Activated naive CD4-positive, alpha-beta T cell treated with anti-CD3 and anti-CD28 coated beads for 36 hours (primary cell): ENCODE measurements around the gene NXPE3. TPM values are rescaled to one million over a fixed set of nuclear protein-coding genes. Genes with fewer than 3 reads are reported as not detected.
"Not testable (repeated sequence)": the region's sequence is repeated elsewhere in the genome, so short reads cannot be mapped to it uniquely, and the experiment has no call there.

Experiments
- CTCF ChIA-PET: fragments of 350-600 bp; sonication (Branson Sonifier 250); formaldehyde crosslinking; loops from one replicate; lab custom pipeline; 2021; ENCODE audit warnings: antibody characterized with exemption; lab: Charles Lee
- DNase-seq: peaks from one replicate; pipeline ENCODE4 v3.0.0-alpha.2; 2020
- H3K27ac Mint-ChIP-seq: one replicate; pipeline ENCODE4 v1.8.0; 2021; ENCODE audit warnings: mild to moderate bottlenecking, mixed read lengths
- H3K27me3 Mint-ChIP-seq: one replicate; pipeline ENCODE4 v1.8.0; 2021; ENCODE audit warnings: low read depth, mixed read lengths
- H3K36me3 Mint-ChIP-seq: one replicate; pipeline ENCODE4 v1.8.0; 2021; ENCODE audit warnings: low read depth, mixed read lengths
- H3K4me1 Mint-ChIP-seq: one replicate; pipeline ENCODE4 v1.8.0; 2021; ENCODE audit warnings: low read depth, mixed read lengths
- H3K4me3 Mint-ChIP-seq: one replicate; pipeline ENCODE4 v1.8.0; 2021; ENCODE audit warnings: mild to moderate bottlenecking, moderate library complexity, mixed read lengths
- H3K9me3 Mint-ChIP-seq: one replicate; pipeline ENCODE4 v1.8.0; 2021; ENCODE audit warnings: mixed read lengths
- intact Hi-C: fragments of 100-400 bp; cut with micrococcal nuclease; formaldehyde crosslinking; loops from one replicate; pipeline ENCODE4 v1.15.1; 2023
- total RNA-seq, 2 experiments: library from RNA; stranded (reverse); gene quantifications; one replicate each; pipeline ENCODE4 v1.2.3, GENCODE V29; 2021

NXPE3 gene
- total RNA-seq, 2 experiments from 2014 or later = 18.9 to 19.3 TPM

DNA sequence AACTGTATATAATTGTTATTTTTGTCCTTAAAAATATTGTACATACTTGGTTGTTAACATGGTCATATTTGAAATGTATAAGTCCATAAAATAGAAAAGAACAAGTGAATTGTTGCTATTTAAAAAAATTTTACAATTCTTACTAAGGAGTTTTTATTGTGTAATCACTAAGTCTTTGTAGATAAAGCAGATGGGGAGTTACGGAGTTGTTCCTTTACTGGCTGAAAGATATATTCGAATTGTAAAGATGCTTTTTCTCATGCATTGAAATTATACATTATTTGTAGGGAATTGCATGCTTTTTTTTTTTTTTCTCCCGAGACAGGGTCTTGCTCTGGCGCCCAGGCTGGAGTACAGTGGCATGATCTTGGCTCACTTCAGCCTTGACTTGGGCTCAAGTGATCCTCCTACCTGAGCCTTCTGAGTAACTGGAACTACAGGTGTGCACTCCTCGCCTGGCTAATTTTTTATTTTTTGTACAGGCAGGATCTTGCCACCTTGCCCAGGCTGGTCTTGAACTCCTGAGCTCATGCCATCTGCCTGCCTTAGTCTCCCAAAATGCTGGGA lies 81.0 kb downstream of the NXPE3 start:
- H3K4me1 Mint-ChIP-seq = peaks cover 66% of the 10 kb centered on the region
- no peak overlapping the region for H3K4me3 Mint-ChIP-seq
- no peak overlapping the region for H3K27ac Mint-ChIP-seq
- H3K9me3 Mint-ChIP-seq = no peaks in the 10 kb centered on the region
- H3K27me3 Mint-ChIP-seq = no peaks in the 10 kb centered on the region
- no peak for DNase-seq
- intact Hi-C loops = no loop called here
- CTCF ChIA-PET = interaction anchor here (1.0 kb wide), 1 partner anchor 369 kb away, joined by 3 read pairs; no protein-coding TSS in a partner anchor
- peaks cover 69% of the 10 kb centered on the region for H3K36me3 Mint-ChIP-seq

GRCh38 chr3:101861212-101861788 lies 82.3 kb downstream of the NXPE3 start:
- CTCF ChIA-PET = interaction anchor here (1.4 kb wide), 1 partner anchor 364 kb away, joined by 4 read pairs; no protein-coding TSS in a partner anchor
- no peak for DNase-seq
- Mint-ChIP-seq H3K27me3 (no peaks in the 10 kb centered on the region), H3K36me3 (peaks cover 56% of the 10 kb centered on the region), H3K9me3 (no peaks in the 10 kb centered on the region), H3K4me1 (peaks cover 56% of the 10 kb centered on the region), H3K4me3 (no peak overlapping the region), H3K27ac (peak overlapping the region; percentile 28)
- intact Hi-C loops = loop anchor here (1.0 kb wide), 1 partner anchor 10 kb away; no protein-coding TSS in a partner anchor

- H3K36me3 Mint-ChIP-seq = peaks cover 51% of the 10 kb centered on the region
- peak overlapping the region; percentile 28 for H3K27ac Mint-ChIP-seq
- peaks cover 54% of the 10 kb centered on the region for H3K4me1 Mint-ChIP-seq
- intact Hi-C loops = loop anchor here (1.0 kb wide), 1 partner anchor 11 kb away; no protein-coding TSS in a partner anchor
- no peaks in the 10 kb centered on the region for H3K27me3 Mint-ChIP-seq
- CTCF ChIA-PET = interaction anchor here (1.4 kb wide), 1 partner anchor 363 kb away, joined by 4 read pairs; no protein-coding TSS in a partner anchor
- no peak overlapping the region for H3K4me3 Mint-ChIP-seq
- no peaks in the 10 kb centered on the region for H3K9me3 Mint-ChIP-seq
- no peak for DNase-seq
Observed at GRCh38 chr3:101861789-101862415, 82.9 kb downstream of the NXPE3 start.

GRCh38 chr3:101862416-101863165 lies 83.6 kb downstream of the NXPE3 start:
- peaks cover 44% of the 10 kb centered on the region for H3K36me3 Mint-ChIP-seq
- intact Hi-C loops = loop anchor here (1.0 kb wide), 1 partner anchor 28 kb away; no protein-coding TSS in a partner anchor
- H3K27ac Mint-ChIP-seq = no peak overlapping the region
- no peak for DNase-seq
- H3K4me1 Mint-ChIP-seq = peaks cover 51% of the 10 kb centered on the region
- H3K4me3 Mint-ChIP-seq = no peak overlapping the region
- H3K9me3 Mint-ChIP-seq = no peaks in the 10 kb centered on the region
- no peaks in the 10 kb centered on the region for H3K27me3 Mint-ChIP-seq
- CTCF ChIA-PET = interaction anchor here (0.6 kb wide), 1 partner anchor 38 kb away, joined by 3 read pairs; no protein-coding TSS in a partner anchor

DNA sequence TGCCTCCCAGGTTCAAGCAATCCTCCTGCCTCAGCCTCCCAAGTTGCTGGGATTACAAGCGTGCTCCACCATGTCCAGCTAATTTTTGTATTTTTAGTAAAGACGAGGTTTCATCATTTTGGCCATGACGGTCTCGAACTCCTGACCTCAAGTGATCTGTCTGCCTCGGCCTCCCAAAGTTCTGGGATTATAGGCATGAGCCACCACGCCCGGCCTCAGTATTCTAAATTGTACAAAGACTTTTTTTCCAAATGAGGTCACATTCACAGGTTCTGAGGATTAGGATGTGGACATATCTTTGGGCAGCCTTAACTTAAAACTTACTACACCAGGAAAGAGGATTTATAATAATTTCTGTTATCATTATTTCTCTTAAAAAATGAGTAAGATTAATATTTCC lies 85.9 kb downstream of the NXPE3 start:
- DNase-seq, H3K27me3 Mint-ChIP-seq, H3K27ac Mint-ChIP-seq, H3K9me3 Mint-ChIP-seq, H3K4me3 Mint-ChIP-seq, intact Hi-C loops: not testable (repeated sequence)
- Mint-ChIP-seq H3K36me3 (peaks cover 22% of the 10 kb centered on the region), H3K4me1 (peaks cover 37% of the 10 kb centered on the region)
- CTCF ChIA-PET = interaction anchor here (0.9 kb wide), 1 partner anchor 360 kb away, joined by 7 read pairs; no protein-coding TSS in a partner anchor

- H3K9me3 Mint-ChIP-seq = no peaks in the 10 kb centered on the region
- no peak for DNase-seq
- peaks cover 29% of the 10 kb centered on the region for H3K4me1 Mint-ChIP-seq
- H3K27me3 Mint-ChIP-seq = no peaks in the 10 kb centered on the region
- intact Hi-C loops = no loop called here
- H3K27ac Mint-ChIP-seq = no peak overlapping the region
- peaks cover 15% of the 10 kb centered on the region for H3K36me3 Mint-ChIP-seq
- CTCF ChIA-PET = interaction anchor here (0.7 to 1.1 kb wide), 2 partner anchors 14 to 158 kb away, joined by 3 to 4 read pairs; no protein-coding TSS in a partner anchor
- H3K4me3 Mint-ChIP-seq = no peak overlapping the region
Observed at GRCh38 chr3:101865751-101866509, 86.9 kb downstream of the NXPE3 start.

DNA sequence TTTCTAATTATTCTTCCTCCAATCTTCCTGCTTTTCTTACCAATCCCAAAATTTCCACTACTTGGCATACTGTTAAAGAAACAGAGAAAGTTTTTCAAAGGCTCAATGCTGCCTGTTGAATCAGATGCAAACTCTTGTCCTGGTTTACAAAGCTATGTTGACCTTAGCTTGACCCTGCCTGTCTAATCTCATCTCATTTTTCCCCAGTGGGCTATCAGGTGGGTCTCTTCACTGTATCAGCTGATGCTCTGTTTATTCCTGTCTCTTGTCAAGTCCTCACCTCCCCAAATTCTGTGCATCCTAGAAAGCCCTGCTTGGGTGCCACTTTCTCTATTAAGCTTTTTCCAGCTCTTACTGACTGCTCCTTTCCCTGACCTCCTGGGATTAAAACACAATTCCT lies 88.5 kb downstream of the NXPE3 start:
- Mint-ChIP-seq H3K27me3 (no peaks in the 10 kb centered on the region), H3K4me1 (peaks cover 15% of the 10 kb centered on the region), H3K36me3 (peaks cover 3% of the 10 kb centered on the region), H3K4me3 (no peak overlapping the region), H3K27ac (no peak overlapping the region), H3K9me3 (no peaks in the 10 kb centered on the region)
- CTCF ChIA-PET = interaction anchor here (1.1 to 1.7 kb wide), 4 partner anchors 9 to 362 kb away, joined by 3 to 4 read pairs (median 4); no protein-coding TSS in a partner anchor
- DNase-seq = no peak
- intact Hi-C loops = no loop called here

DNA sequence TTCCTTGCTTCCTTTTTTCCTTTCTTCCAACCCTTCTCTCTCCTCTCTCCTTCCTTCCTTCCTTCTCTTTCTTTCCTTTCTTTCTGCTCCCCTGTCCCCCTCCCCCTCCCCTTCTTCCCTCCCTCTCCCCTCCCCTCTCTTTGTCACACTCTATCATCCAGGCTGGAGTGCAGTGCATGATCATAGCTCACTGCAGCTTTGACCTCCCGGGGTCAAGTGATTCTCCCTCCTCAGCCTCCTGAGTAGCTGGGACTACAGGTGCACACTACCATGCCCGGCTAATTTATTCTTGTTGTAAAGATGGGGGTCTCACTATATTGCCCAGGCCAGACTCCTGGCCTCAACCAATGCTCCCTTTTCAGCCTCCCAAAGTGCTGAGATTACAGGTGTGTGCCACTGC lies 89.0 kb downstream of the NXPE3 start:
- no peaks in the 10 kb centered on the region for H3K27me3 Mint-ChIP-seq
- DNase-seq = no peak
- H3K4me1 Mint-ChIP-seq = peaks cover 13% of the 10 kb centered on the region

GRCh38 chr3:101868534-101869464 lies 89.8 kb downstream of the NXPE3 start:
- peaks cover 9% of the 10 kb centered on the region for H3K4me1 Mint-ChIP-seq
- no peaks in the 10 kb centered on the region for H3K27me3 Mint-ChIP-seq
- no peak overlapping the region for H3K4me3 Mint-ChIP-seq
- intact Hi-C loops = no loop called here
- H3K9me3 Mint-ChIP-seq = no peaks in the 10 kb centered on the region
- no peak for DNase-seq
- H3K27ac Mint-ChIP-seq = no peak overlapping the region
- H3K36me3 Mint-ChIP-seq = no peaks in the 10 kb centered on the region
- CTCF ChIA-PET = interaction anchor here (1.1 to 1.7 kb wide), 2 partner anchors 8 to 356 kb away, joined by 3 to 4 read pairs; no protein-coding TSS in a partner anchor

More for the DNA sequence above, 89.0 kb downstream of the NXPE3 start:
- intact Hi-C loops = no loop called here
- H3K27ac Mint-ChIP-seq = no peak overlapping the region
- H3K4me3 Mint-ChIP-seq = no peak overlapping the region
- H3K9me3 Mint-ChIP-seq = no peaks in the 10 kb centered on the region
- H3K36me3 Mint-ChIP-seq = peaks cover 1% of the 10 kb centered on the region
- CTCF ChIA-PET = interaction anchor here (1.1 to 1.7 kb wide), 4 partner anchors 9 to 361 kb away, joined by 3 to 4 read pairs (median 4); no protein-coding TSS in a partner anchor

DNA sequence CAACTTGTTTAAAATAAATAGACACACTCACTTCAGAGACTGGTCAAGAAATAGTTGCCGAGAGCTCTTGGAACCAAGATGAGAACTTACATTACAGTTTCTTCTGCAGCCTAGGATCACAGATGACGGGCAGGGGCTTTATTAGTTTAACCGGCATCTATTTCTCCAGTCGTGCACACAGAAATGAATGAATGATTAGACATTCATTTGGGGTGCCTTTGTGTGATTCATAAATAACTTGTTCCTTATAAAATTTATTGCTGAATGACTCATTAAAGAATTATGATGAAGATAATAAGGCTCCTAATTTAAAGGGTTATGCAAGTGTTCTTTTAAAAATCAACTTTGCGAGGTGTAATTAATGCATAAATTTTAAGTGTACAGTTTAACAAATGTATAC lies 91.1 kb downstream of the NXPE3 start:
- no peak for DNase-seq
- intact Hi-C loops = no loop called here
- Mint-ChIP-seq H3K9me3 (no peaks in the 10 kb centered on the region), H3K36me3 (no peaks in the 10 kb centered on the region), H3K4me1 (peaks cover 5% of the 10 kb centered on the region), H3K4me3 (no peak overlapping the region), H3K27ac (no peak overlapping the region), H3K27me3 (no peaks in the 10 kb centered on the region)
- CTCF ChIA-PET = interaction anchor here (0.6 kb wide), 1 partner anchor 87 kb away, joined by 4 read pairs; no protein-coding TSS in a partner anchor
